HepG2 (cell line): Measurements from ENCODE around the gene CHN2. TPM values are rescaled to one million over a fixed set of nuclear protein-coding genes. Genes with fewer than 3 reads are reported as not detected.

Experiments used
- CREB1 ChIP-seq, 2 experiments: fragments of 450-650 bp in 1 of 2; IDR thresholded peaks; 2 replicates each; pipeline ENCODE4 v1.6.1; 2016 to 2017; ENCODE audit warnings: control low read depth in 1 of 2, mild to moderate bottlenecking in 1 of 2, missing compliant biosample characterization in 1 of 2, missing genetic modification characterization in 1 of 2
- FOXO1 ChIP-seq: sonication (generic); formaldehyde crosslinking; IDR thresholded peaks from 2 replicates; pipeline ENCODE4 v1.4.0; 2020; ENCODE audit warnings: missing genetic modification reagents
- FOXO4 ChIP-seq: sonication (generic); formaldehyde crosslinking; conservative IDR thresholded peaks from 2 replicates; pipeline ENCODE4 v1.8.1; 2023; ENCODE audit warnings: missing genetic modification reagents
- HIVEP1 ChIP-seq: sonication (generic); formaldehyde crosslinking; IDR thresholded peaks from 2 replicates; pipeline ENCODE4 v1.4.0; 2020; ENCODE audit warnings: mild to moderate bottlenecking, missing genetic modification reagents
- IRF2 ChIP-seq: IDR thresholded peaks from 2 replicates; pipeline ENCODE4 v1.6.1; 2018; ENCODE audit warnings: missing genetic modification reagents, missing compliant biosample characterization
- KAT8 ChIP-seq: IDR thresholded peaks from 2 replicates; pipeline ENCODE4 v1.6.1; 2016; ENCODE audit warnings: missing genetic modification reagents, missing compliant biosample characterization
- MED1 ChIP-seq: sonication (generic); formaldehyde crosslinking; IDR thresholded peaks from 2 replicates; pipeline ENCODE4 v1.4.0; 2020; ENCODE audit warnings: missing genetic modification reagents
- NR2F2 ChIP-seq: IDR thresholded peaks from 2 replicates; pipeline ENCODE4 v1.6.1; 2012; ENCODE audit warnings: low read depth, inconsistent platforms, borderline replicate concordance
- RARA ChIP-seq: IDR thresholded peaks from 2 replicates; pipeline ENCODE4 v1.6.1; 2016; ENCODE audit warnings: missing genetic modification reagents, missing compliant biosample characterization
- REPIN1 ChIP-seq: sonication (generic); formaldehyde crosslinking; IDR thresholded peaks from 2 replicates; pipeline ENCODE4 v1.8.0; 2022; ENCODE audit warnings: missing genetic modification reagents, low read depth, mild to moderate bottlenecking, borderline replicate concordance
- RFXANK ChIP-seq: IDR thresholded peaks from 2 replicates; pipeline ENCODE4 v1.6.1; 2016
- SMAD3 ChIP-seq: sonication (generic); formaldehyde crosslinking; IDR thresholded peaks from 2 replicates; pipeline ENCODE4 v1.4.0; 2020; ENCODE audit warnings: missing genetic modification reagents
- YEATS2 ChIP-seq: sonication (generic); formaldehyde crosslinking; IDR thresholded peaks from 2 replicates; pipeline ENCODE4 v1.4.0; 2020; ENCODE audit warnings: missing genetic modification reagents, borderline replicate concordance
- ZBTB33 ChIP-seq: sonication (generic); formaldehyde crosslinking; IDR thresholded peaks from 2 replicates; pipeline ENCODE4 v1.4.0; 2020; ENCODE audit warnings: missing genetic modification reagents
- ZNF10 ChIP-seq: sonication (generic); formaldehyde crosslinking; IDR thresholded peaks from 2 replicates; pipeline ENCODE4 v1.4.0; 2020; ENCODE audit warnings: mild to moderate bottlenecking, low read depth, missing genetic modification reagents, borderline replicate concordance
- ZNF275 ChIP-seq: sonication (generic); formaldehyde crosslinking; IDR thresholded peaks from 2 replicates; pipeline ENCODE4 v1.8.0; 2022; ENCODE audit warnings: missing genetic modification reagents, mild to moderate bottlenecking, inconsistent platforms, borderline replicate concordance
- ZNF577 ChIP-seq: sonication (generic); formaldehyde crosslinking; IDR thresholded peaks from 2 replicates; pipeline ENCODE4 v1.4.0; 2020; ENCODE audit warnings: mild to moderate bottlenecking, low read depth, missing genetic modification reagents, borderline replicate concordance
- ZNF616 ChIP-seq: sonication (generic); formaldehyde crosslinking; IDR thresholded peaks from 2 replicates; pipeline ENCODE4 v1.5.0; 2020; ENCODE audit warnings: low read depth, mild to moderate bottlenecking, missing genetic modification reagents
- ZNF691 ChIP-seq: sonication (generic); formaldehyde crosslinking; IDR thresholded peaks from 2 replicates; pipeline ENCODE4 v1.4.0; 2020; ENCODE audit warnings: missing genetic modification reagents, low read depth, mild to moderate bottlenecking, borderline replicate concordance
- ZNF740 ChIP-seq: sonication (generic); formaldehyde crosslinking; IDR thresholded peaks from 2 replicates; pipeline ENCODE4 v1.4.0; 2020; ENCODE audit warnings: missing genetic modification reagents
- ZNF749 ChIP-seq: sonication (generic); formaldehyde crosslinking; IDR thresholded peaks from 2 replicates; pipeline ENCODE4 v1.8.0; 2022; ENCODE audit warnings: mild to moderate bottlenecking, missing genetic modification reagents, moderate library complexity, borderline replicate concordance
- ZSCAN20 ChIP-seq: sonication (generic); formaldehyde crosslinking; IDR thresholded peaks from 2 replicates; pipeline ENCODE4 v1.4.0; 2020; ENCODE audit warnings: missing genetic modification reagents, mild to moderate bottlenecking, borderline replicate concordance
- polyA plus RNA-seq, 8 experiments: library from polyadenylated mRNA; depleted of rRNA in 3 of 8; stranded (reverse) in 7 of 8; unstranded in 1 of 8; fragments of >200 nt; fragmentation: Illumina TruSeq in 4 of 8; extraction: Trizol in 4 of 8; gene quantifications; 2 replicates each; pipeline versions ENCODE4 v1.2.1 to v1.2.3, GENCODE V29; 2011 to 2016; ENCODE audit warnings: low read depth in 4 of 8, missing spikeins in 1 of 8, mixed read lengths in 1 of 8; ENCODE audit not compliant: insufficient read depth in 1 of 8
- total RNA-seq, 5 experiments: library from RNA; depleted of rRNA; stranded (reverse); fragments of >200 nt; fragmentation: Illumina TruSeq; extraction: Trizol; gene quantifications; 2 replicates each; pipeline ENCODE4 v1.2.3, GENCODE V29; 2016; ENCODE audit warnings: low read depth in 1 of 5
- TF ChIP-seq, protein P1 (sequence below): sonication (generic); formaldehyde crosslinking; IDR thresholded peaks from 2 replicates; pipeline ENCODE4 v1.5.1; 2020; ENCODE audit warnings: missing genetic modification reagents, mild to moderate bottlenecking, borderline replicate concordance

Gene CHN2
- total and polyA plus RNA-seq, 2 of the 13 experiments (the other 11 are each of a cell fraction or from before 2014, with no cell fraction given), result 23.5 to 30.5 TPM

GRCh38 chr7:29247224-29247962 lies 52.8 kb downstream of the CHN2 start (continued):
- TF ChIP-seq FOXO4 (CRISPR knock-in tag) (no peak), CREB1 (IDR thresholded peaks at IDR 0.05) (no peak), CREB1 (CRISPR knock-in tag; IDR thresholded peaks at IDR 0.05) (no peak), FOXO1 (CRISPR knock-in tag) (peak; percentile 9; the same call in 1 of the 2 replicates), YEATS2 (CRISPR knock-in tag) (no peak), KAT8 (no peak), ZNF616 (CRISPR knock-in tag) (no peak), ZNF577 (no peak), MED1 (CRISPR knock-in tag) (peak; percentile 70; the same call in 1 of the 2 replicates), IRF2 (CRISPR knock-in tag) (no peak), ZNF740 (no peak), RARA (peak; percentile 79), REPIN1 (CRISPR knock-in tag) (no peak), HIVEP1 (CRISPR knock-in tag) (no peak), SMAD3 (CRISPR knock-in tag) (no peak), ZNF749 (CRISPR knock-in tag) (no peak), ZSCAN20 (CRISPR knock-in tag) (no peak), ZNF275 (CRISPR knock-in tag) (no peak), RFXANK (no peak), ZBTB33 (CRISPR knock-in tag) (no peak), NR2F2 (peak; percentile 66; the same call in 1 of the 2 replicates), ZNF691 (CRISPR knock-in tag) (no peak), ZNF10 (CRISPR knock-in tag) (no peak)
- TF ChIP-seq, protein P1, sequence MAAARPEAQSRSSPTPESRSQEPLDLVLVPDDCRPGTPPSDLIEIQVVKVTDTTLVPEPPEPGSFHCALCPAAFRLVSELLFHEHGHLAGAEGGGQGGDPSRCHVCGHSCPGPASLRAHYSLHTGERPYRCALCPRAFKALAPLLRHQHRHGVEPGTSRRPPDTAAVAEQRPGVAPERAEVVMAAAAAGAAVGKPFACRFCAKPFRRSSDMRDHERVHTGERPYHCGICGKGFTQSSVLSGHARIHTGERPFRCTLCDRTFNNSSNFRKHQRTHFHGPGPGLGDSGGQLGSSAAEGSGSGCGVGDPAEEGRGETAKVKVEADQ (CRISPR knock-in tag), result no peak
